HCT116 (cell line): ENCODE data around the gene ESR2. TPM values are rescaled to one million over a fixed set of nuclear protein-coding genes. Genes with fewer than 3 reads are reported as not detected.

Experiments used
- ATAC-seq: fragments of 200-7000 bp; cut with Tn5 transposase; 2 replicates; pipeline ENCODE4 v1.9.1; 2020; ENCODE audit warnings: mild to moderate bottlenecking, moderate library complexity
- BruUV-seq: library from RNA; stranded (reverse); fragments of 400-500 nt; replicated peaks from 2 replicates; lab custom pipeline; 2021; lab: Mats Ljungman, UMichigan
- CTCF ChIA-PET: fragments of 300-600 bp; sonication (Branson Sonifier 250); formaldehyde crosslinking; loops from one replicate; lab custom pipeline; 2021; ENCODE audit warnings: antibody characterized with exemption; lab: Charles Lee
- POLR2A ChIA-PET: fragments of 300-600, 350-600 bp; sonication (Branson Sonifier 250); formaldehyde crosslinking; loops from one replicate; lab custom pipeline; 2021; ENCODE audit warnings: antibody characterized with exemption; lab: Charles Lee
- RAD21 ChIA-PET, 2 experiments: fragments of 300-600 bp; sonication (Branson Sonifier 250); formaldehyde crosslinking; loops; one replicate each; lab custom pipeline; 2023; ENCODE audit warnings: low total read pairs in 2 of 2; ENCODE audit not compliant: uncharacterized antibody in 2 of 2, unreplicated experiment in 2 of 2, low non-redundant PET in 1 of 2; lab: Charles Lee
- DNase-seq: peaks from one replicate; pipeline ENCODE4 v3.0.0-alpha.2; 2010; ENCODE audit warnings: low read depth, low spot score
- H2AFZ ChIP-seq: fragments of 200-600 bp; shearing (Covaris generic), sonication (generic); 2 replicates; pipeline ENCODE4 v1.6.1; 2017; ENCODE audit warnings: low read depth, mixed run types, mixed read lengths, antibody characterized with exemption, low read length; ENCODE audit not compliant: poor library complexity, severe bottlenecking
- H3K27ac ChIP-seq: 2 replicates; pipeline ENCODE4 v1.5.1; 2012; ENCODE audit warnings: low read depth, low read length
- H3K27me3 ChIP-seq: fragments of 200-600 bp; sonication (generic); 2 replicates; pipeline ENCODE4 v1.6.1; 2016; ENCODE audit warnings: mixed run types, low read length, mixed read lengths; ENCODE audit not compliant: insufficient read depth
- H3K36me3 ChIP-seq, 2 experiments: fragments of 200-500 bp in 1 of 2; fragments of 200-600 bp in 1 of 2; sonication (Bioruptor generic) in 1 of 2; sonication (generic) in 1 of 2; 2 replicates each; pipeline versions ENCODE4 v1.5.1 to v1.6.1; 2014 to 2016; ENCODE audit warnings: low read length in 2 of 2, inconsistent platforms in 1 of 2, mixed read lengths in 1 of 2, mixed run types in 1 of 2; ENCODE audit not compliant: insufficient read depth in 2 of 2, control insufficient read depth in 1 of 2
- H3K4me1 ChIP-seq, 2 experiments: fragments of 200-600 bp in 1 of 2; sonication (generic) in 1 of 2; 2 replicates each; pipeline versions ENCODE4 v1.5.1 to v1.6.1; 2012 to 2017; ENCODE audit warnings: low read length in 2 of 2, inconsistent platforms in 1 of 2, mild to moderate bottlenecking in 1 of 2, mixed read lengths in 1 of 2, mixed run types in 1 of 2, moderate library complexity in 1 of 2; ENCODE audit not compliant: insufficient read depth in 2 of 2, control insufficient read depth in 1 of 2
- H3K4me2 ChIP-seq: fragments of 200-600 bp; sonication (generic); 2 replicates; pipeline ENCODE4 v1.6.1; 2017; ENCODE audit warnings: mixed run types, low read length, mixed read lengths
- H3K4me3 ChIP-seq, 2 experiments: fragments of 200-600 bp in 1 of 2; sonication (generic) in 1 of 2; replicated peaks in 1 of 2; 2 replicates each; pipeline ENCODE4 v1.5.1; 2011 to 2016; ENCODE audit warnings: low read length in 2 of 2, control low read depth in 1 of 2, low read depth in 1 of 2, mild to moderate bottlenecking in 1 of 2, mixed read lengths in 1 of 2, mixed run types in 1 of 2
- H3K79me2 ChIP-seq: fragments of 200-600 bp; sonication (generic); 2 replicates; pipeline ENCODE4 v1.6.1; 2017; ENCODE audit warnings: mild to moderate bottlenecking, mixed run types, low read length, moderate library complexity, mixed read lengths; ENCODE audit not compliant: insufficient read depth
- H3K9ac ChIP-seq: fragments of 200-600 bp; sonication (generic); 2 replicates; pipeline ENCODE4 v1.6.1; 2016; ENCODE audit warnings: low read length, mixed read lengths
- H3K9me2 ChIP-seq: fragments of 200-600 bp; sonication (generic), shearing (Covaris generic); 2 replicates; pipeline ENCODE4 v1.6.1; 2017; ENCODE audit warnings: mixed run types, mild to moderate bottlenecking, moderate library complexity; ENCODE audit not compliant: insufficient read depth
- H3K9me3 ChIP-seq, 2 experiments: fragments of 200-500 bp in 1 of 2; fragments of 200-600 bp in 1 of 2; sonication (Bioruptor generic) in 1 of 2; sonication (generic) in 1 of 2; 2 replicates each; pipeline ENCODE4 v1.6.1; 2014 to 2017; ENCODE audit warnings: low read length in 2 of 2, mixed read lengths in 2 of 2, inconsistent platforms in 1 of 2, low read depth in 1 of 2, mild to moderate bottlenecking in 1 of 2, mixed run types in 1 of 2, moderate library complexity in 1 of 2; ENCODE audit not compliant: control insufficient read depth in 1 of 2, insufficient read depth in 1 of 2
- H4K20me1 ChIP-seq: fragments of 200-600 bp; sonication (generic), shearing (Covaris generic); 2 replicates; pipeline ENCODE4 v1.6.1; 2017; ENCODE audit warnings: mixed run types, mild to moderate bottlenecking, moderate library complexity; ENCODE audit not compliant: insufficient read depth
- CTCF ChIP-seq, 3 experiments: fragments of 200-600 bp in 1 of 3; sonication (generic) in 1 of 3; IDR thresholded peaks in 2 of 3; conservative IDR thresholded peaks in 1 of 3; 2 replicates each; pipeline ENCODE4 v1.5.1; 2012 to 2017; ENCODE audit warnings: low read depth in 2 of 3, low read length in 2 of 3, antibody characterized with exemption in 1 of 3, borderline replicate concordance in 1 of 3, control low read depth in 1 of 3, mild to moderate bottlenecking in 1 of 3, mixed read lengths in 1 of 3, mixed run types in 1 of 3, moderate library complexity in 1 of 3; ENCODE audit not compliant: insufficient read depth in 1 of 3
- EGR1 ChIP-seq: IDR thresholded peaks from 2 replicates; pipeline ENCODE4 v1.6.1; 2012; ENCODE audit warnings: low read depth
- ELF1 ChIP-seq: IDR thresholded peaks from 2 replicates; pipeline ENCODE4 v1.6.1; 2012; ENCODE audit warnings: low read depth, borderline replicate concordance
- RAD21 ChIP-seq: IDR thresholded peaks from 2 replicates; pipeline ENCODE4 v1.6.1; 2012; ENCODE audit warnings: low read depth, mild to moderate bottlenecking
- SRF ChIP-seq: IDR thresholded peaks from 2 replicates; pipeline ENCODE4 v1.6.1; 2012; ENCODE audit warnings: low read depth
- YY1 ChIP-seq: IDR thresholded peaks from 2 replicates; pipeline ENCODE4 v1.6.1; 2011; ENCODE audit warnings: low read length, low read depth, moderate library complexity, mild to moderate bottlenecking; ENCODE audit not compliant: insufficient replicate concordance; ENCODE audit errors: extremely low read depth
- intact Hi-C: fragments of 100-400 bp; cut with micrococcal nuclease; formaldehyde crosslinking; loops from 2 replicates; pipeline ENCODE4 v1.10.0; 2022
- total RNA-seq: library from RNA; stranded (reverse); gene quantifications from one replicate; pipeline ENCODE4 v1.2.1, GENCODE V29; 2021; ENCODE audit not compliant: unreplicated experiment

Gene ESR2
- total RNA-seq, 1 experiment from 2014 or later = 0.32 TPM

GRCh38 chr14:64159588-64159987, 134.6 kb downstream of the ESR2 start:
- Histone ChIP-seq H3K36me3 (no peaks in the 10 kb centered on the region), H3K4me2 (no peak overlapping the region), H3K9me2 (no peaks in the 10 kb centered on the region), H3K4me1 (no peaks in the 10 kb centered on the region), H3K27ac (no peak overlapping the region), H3K9me3 (no peaks in the 10 kb centered on the region), H3K79me2 (no peaks in the 10 kb centered on the region), H3K27me3 (no peaks in the 10 kb centered on the region), H4K20me1 (no peaks in the 10 kb centered on the region), H3K9ac (no peak overlapping the region), H3K4me3 (no peak overlapping the region), H2AFZ (no peak overlapping the region)
- no TSS peak for BruUV-seq
- TF ChIP-seq CTCF (IDR thresholded peaks at IDR 0.05 in 2 of 3, conservative IDR thresholded peaks at IDR 0.05 in 1 of 3; ENCODE audit: borderline replicate concordance in 1 of 3, insufficient read depth in 1 of 3, low read depth in 2 of 3, low read length in 2 of 3) (no peak), RAD21 (no peak), YY1 (no peak), EGR1 (no peak), ELF1 (no peak)
- DNase-seq (no peak), ATAC-seq (no peak)
- CTCF ChIA-PET = no interaction called here
- intact Hi-C loops = no loop called here
- POLR2A ChIA-PET = no interaction called here
- RAD21 ChIA-PET = no interaction called here

- RAD21 ChIA-PET = no interaction called here
- TF ChIP-seq SRF = no peak
- ATAC-seq = no peak
- no peaks in the 10 kb centered on the region for H3K36me3 ChIP-seq
- DNase-seq = no peak
- intact Hi-C loops = no loop called here
- H3K9ac ChIP-seq = no peak overlapping the region
- no peak overlapping the region for H3K4me3 ChIP-seq
- H3K27ac ChIP-seq = no peak overlapping the region
- no peaks in the 10 kb centered on the region for H3K27me3 ChIP-seq
- POLR2A ChIA-PET = no interaction called here
- no peaks in the 10 kb centered on the region for H3K79me2 ChIP-seq
- no TSS peak for BruUV-seq
- no peaks in the 10 kb centered on the region for H4K20me1 ChIP-seq
- CTCF ChIA-PET = no interaction called here
- H2AFZ ChIP-seq = no peak overlapping the region
- H3K9me3 ChIP-seq = no peaks in the 10 kb centered on the region
- no peak overlapping the region for H3K4me2 ChIP-seq
- no peaks in the 10 kb centered on the region for H3K9me2 ChIP-seq
- H3K4me1 ChIP-seq = no peaks in the 10 kb centered on the region
Observed at GRCh38 chr14:64158608-64159007, 135.6 kb downstream of the ESR2 start.
